Left cardiac atrium (tissue), 2 donors: ENCODE results near the gene ERMARD. TPM values are rescaled to one million over a fixed set of nuclear protein-coding genes. Genes with fewer than 3 reads are reported as not detected.

Experiments
- total RNA-seq, 2 donors: library from RNA; stranded (reverse); fragmentation: NEBNext Ultra II Directional; extraction: Animal tissue kit (Norgen Biotek cat#: 25700); gene quantifications; one replicate each; pipeline ENCODE4 v1.2.1, GENCODE V29; 2021
- donor health status: DM: no; HTN: yes; CAD: no; lungs with severe emphysema.
- donor health status: DM: yes; HTN: yes; CAD: no.

ERMARD gene
- total RNA-seq, 2 donors from 2014 or later: 10.5 to 11.3 TPM

Other genes with a start within 250 kb of the ERMARD start
- gene WDR27, start 49.6 kb upstream of the ERMARD start, total RNA-seq: 10 to 100 TPM; 12.3 to 12.9 TPM
- 10 to 100 TPM; 17.8 to 18.6 TPM for gene C6orf120, start 49.5 kb upstream of the ERMARD start, total RNA-seq
- gene PHF10, start 27.1 kb upstream of the ERMARD start, total RNA-seq: 10 to 100 TPM; 49.7 to 59.0 TPM
- gene DYNLT2, start 50 bp upstream of the ERMARD start, total RNA-seq: 1 to 10 TPM in 1 of 2 donors, under 1 TPM in 1; 0.59 to 1.1 TPM